ENCODE data around the gene SLC6A6. TPM values are rescaled to one million over a fixed set of nuclear protein-coding genes. Genes with fewer than 3 reads are reported as not detected.

The SLC6A6 gene
- total RNA-seq, 2 donors from 2014 or later: 43.1 to 56.5 TPM

DNA sequence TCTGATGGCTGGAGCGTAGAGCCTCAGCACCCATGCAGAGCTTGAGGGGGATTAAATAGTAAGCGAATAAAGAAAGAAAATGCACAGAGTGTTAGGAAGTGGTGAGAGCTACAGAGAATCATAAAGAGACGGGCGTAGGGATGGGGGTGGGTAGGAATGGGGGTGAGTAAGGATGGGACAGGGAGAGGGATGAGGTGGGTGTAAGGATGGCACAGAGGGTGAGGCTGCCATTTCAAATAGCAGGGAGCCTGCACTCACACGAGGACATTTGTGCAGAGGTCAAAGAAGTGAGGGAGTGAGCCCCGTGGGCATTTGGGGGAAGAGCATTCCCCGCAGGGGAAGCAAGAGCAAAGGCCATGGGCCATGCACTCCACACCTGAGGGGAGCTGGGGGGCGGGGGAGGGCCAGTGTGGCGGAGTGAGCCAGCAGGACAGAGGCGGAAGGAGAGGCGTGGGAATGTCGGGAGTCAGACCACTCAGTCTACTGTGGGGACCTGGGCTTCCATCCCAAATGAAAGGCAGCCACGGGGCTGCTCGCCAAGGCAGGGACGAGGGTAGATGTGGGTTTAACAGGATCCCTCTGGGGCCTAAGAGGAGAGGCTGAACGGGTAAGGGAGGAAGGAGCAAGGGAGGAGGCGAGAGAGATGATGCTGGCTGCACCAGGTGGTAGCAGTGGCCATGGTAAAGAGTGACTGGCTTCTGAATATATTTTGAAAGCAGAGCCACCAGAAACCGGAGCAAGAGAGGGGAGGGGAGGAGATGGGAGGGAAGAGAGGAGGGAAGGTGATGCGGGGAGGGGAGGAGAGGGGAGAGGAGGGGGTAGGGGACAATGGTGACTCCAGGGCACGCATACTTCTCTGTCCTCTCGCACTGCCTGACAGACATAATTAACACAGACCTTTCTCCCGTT, 35.2 kb upstream of the SLC6A6 start:
- Mint-ChIP-seq H3K9me3 (no peaks in the 10 kb centered on the region), H3K4me3 (no peak overlapping the region), H3K4me1 (peaks cover 28% of the 10 kb centered on the region), H3K27me3 (ENCODE audit: insufficient read depth) (peaks cover 6% of the 10 kb centered on the region), H3K36me3 (ENCODE audit: low read depth) (no peaks in the 10 kb centered on the region), H3K27ac (no peak overlapping the region)
- Histone ChIP-seq H3K4me1 (ENCODE audit: control insufficient read depth, insufficient read depth, low read length) (peaks cover 9% of the 10 kb centered on the region), H3K27me3 (ENCODE audit: control insufficient read depth, insufficient read depth, low read length, poor library complexity, severe bottlenecking) (no peaks in the 10 kb centered on the region), H3K27ac (ENCODE audit: low read depth, low read length) (no peak overlapping the region), H3K9ac (ENCODE audit: extremely low read depth, low read length, poor library complexity, severe bottlenecking) (no peak overlapping the region), H3K36me3 (ENCODE audit: control insufficient read depth, insufficient read depth, low read length) (no peaks in the 10 kb centered on the region), H3K9me3 (ENCODE audit: control insufficient read depth, low read length) (no peaks in the 10 kb centered on the region), H3K4me3 (ENCODE audit: low read length) (no peak overlapping the region)
- WGBS, 2 experiments (ENCODE audit: insufficient coverage in 1 of 2, insufficient read length in 1 of 2): 75 to 78% methylated on average over 21 to 22 of the region's 22 CpGs
- TF ChIP-seq, protein P1, sequence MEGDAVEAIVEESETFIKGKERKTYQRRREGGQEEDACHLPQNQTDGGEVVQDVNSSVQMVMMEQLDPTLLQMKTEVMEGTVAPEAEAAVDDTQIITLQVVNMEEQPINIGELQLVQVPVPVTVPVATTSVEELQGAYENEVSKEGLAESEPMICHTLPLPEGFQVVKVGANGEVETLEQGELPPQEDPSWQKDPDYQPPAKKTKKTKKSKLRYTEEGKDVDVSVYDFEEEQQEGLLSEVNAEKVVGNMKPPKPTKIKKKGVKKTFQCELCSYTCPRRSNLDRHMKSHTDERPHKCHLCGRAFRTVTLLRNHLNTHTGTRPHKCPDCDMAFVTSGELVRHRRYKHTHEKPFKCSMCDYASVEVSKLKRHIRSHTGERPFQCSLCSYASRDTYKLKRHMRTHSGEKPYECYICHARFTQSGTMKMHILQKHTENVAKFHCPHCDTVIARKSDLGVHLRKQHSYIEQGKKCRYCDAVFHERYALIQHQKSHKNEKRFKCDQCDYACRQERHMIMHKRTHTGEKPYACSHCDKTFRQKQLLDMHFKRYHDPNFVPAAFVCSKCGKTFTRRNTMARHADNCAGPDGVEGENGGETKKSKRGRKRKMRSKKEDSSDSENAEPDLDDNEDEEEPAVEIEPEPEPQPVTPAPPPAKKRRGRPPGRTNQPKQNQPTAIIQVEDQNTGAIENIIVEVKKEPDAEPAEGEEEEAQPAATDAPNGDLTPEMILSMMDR (conservative IDR thresholded peaks at IDR 0.05): no peak
- peak; percentile 52 for DNase-seq

DNA sequence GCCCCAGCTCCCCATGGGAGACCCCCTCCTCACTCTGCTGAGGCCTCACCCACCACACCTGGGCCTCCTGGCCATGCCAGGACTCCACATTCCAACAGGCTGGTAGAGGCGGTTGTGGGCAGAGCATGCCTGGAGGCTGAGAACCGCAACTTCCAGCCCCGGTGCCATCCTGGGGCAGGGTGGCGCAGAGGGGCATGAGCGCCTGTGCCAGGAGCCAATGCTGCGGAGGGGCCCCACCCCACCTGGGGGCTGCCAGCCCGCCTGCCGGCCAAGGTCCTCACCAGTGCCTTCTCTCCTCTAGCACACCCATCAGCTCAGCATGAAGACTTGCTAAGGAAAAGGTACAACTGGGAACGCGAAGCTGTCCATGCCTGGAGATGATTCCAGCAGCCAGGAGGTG, 34.3 kb upstream of the SLC6A6 start:
- TF ChIP-seq, protein P1 (conservative IDR thresholded peaks at IDR 0.05): peak; percentile 45
- WGBS, 2 experiments (ENCODE audit: insufficient coverage in 1 of 2, insufficient read length in 1 of 2): 94 to 96% methylated on average over 4 to 10 of the region's 10 CpGs
- H3K27ac Mint-ChIP-seq: no peak overlapping the region
- H3K9ac ChIP-seq (ENCODE audit: extremely low read depth, low read length, poor library complexity, severe bottlenecking): no peak overlapping the region
- H3K36me3 ChIP-seq (ENCODE audit: control insufficient read depth, insufficient read depth, low read length): no peaks in the 10 kb centered on the region
- DNase-seq: peak; percentile 65
- peaks cover 10% of the 10 kb centered on the region for H3K27me3 Mint-ChIP-seq (ENCODE audit: insufficient read depth)
- no peak overlapping the region for H3K27ac ChIP-seq (ENCODE audit: low read depth, low read length)
- no peaks in the 10 kb centered on the region for H3K36me3 Mint-ChIP-seq (ENCODE audit: low read depth)
- no peaks in the 10 kb centered on the region for H3K9me3 ChIP-seq (ENCODE audit: control insufficient read depth, low read length)
- H3K9me3 Mint-ChIP-seq: no peaks in the 10 kb centered on the region
- peaks cover 32% of the 10 kb centered on the region for H3K4me1 Mint-ChIP-seq
- peaks cover 14% of the 10 kb centered on the region for H3K4me1 ChIP-seq (ENCODE audit: control insufficient read depth, insufficient read depth, low read length)
- no peaks in the 10 kb centered on the region for H3K27me3 ChIP-seq (ENCODE audit: control insufficient read depth, insufficient read depth, low read length, poor library complexity, severe bottlenecking)
- H3K4me3 ChIP-seq (ENCODE audit: low read length): no peak overlapping the region
- no peak overlapping the region for H3K4me3 Mint-ChIP-seq

DNA sequence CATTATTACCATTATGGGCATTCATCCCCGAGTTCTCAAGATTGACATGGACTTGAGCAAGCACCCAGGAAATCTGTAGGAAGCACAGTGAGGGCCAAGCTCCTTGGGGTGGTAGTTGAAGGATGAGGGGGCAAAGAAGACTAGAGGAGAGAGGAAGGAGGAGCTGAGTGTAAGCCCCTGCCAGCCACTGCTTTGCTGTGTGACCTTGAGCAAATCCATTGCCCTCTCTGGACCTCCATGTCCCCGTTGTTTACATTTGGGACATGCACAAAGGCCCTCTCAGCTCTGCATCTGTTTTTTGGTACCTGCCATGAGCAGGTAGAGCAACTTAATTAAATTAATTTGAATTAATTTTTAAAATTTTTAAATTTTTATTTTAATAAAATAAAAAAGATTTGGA, 33.5 kb upstream of the SLC6A6 start:
- TF ChIP-seq, protein P1 (conservative IDR thresholded peaks at IDR 0.05): no peak
- H3K4me3 Mint-ChIP-seq: no peak overlapping the region
- Histone ChIP-seq H3K4me3 (ENCODE audit: low read length) (no peak overlapping the region), H3K27me3 (ENCODE audit: control insufficient read depth, insufficient read depth, low read length, poor library complexity, severe bottlenecking) (no peaks in the 10 kb centered on the region), H3K4me1 (ENCODE audit: control insufficient read depth, insufficient read depth, low read length) (peaks cover 14% of the 10 kb centered on the region), H3K36me3 (ENCODE audit: control insufficient read depth, insufficient read depth, low read length) (no peaks in the 10 kb centered on the region), H3K9ac (ENCODE audit: extremely low read depth, low read length, poor library complexity, severe bottlenecking) (no peak overlapping the region), H3K9me3 (ENCODE audit: control insufficient read depth, low read length) (no peaks in the 10 kb centered on the region), H3K27ac (ENCODE audit: low read depth, low read length) (no peak overlapping the region)
- peaks cover 36% of the 10 kb centered on the region for H3K4me1 Mint-ChIP-seq
- peak overlapping the region; percentile 44 for H3K27ac Mint-ChIP-seq
- no peaks in the 10 kb centered on the region for H3K36me3 Mint-ChIP-seq (ENCODE audit: low read depth)
- peaks cover 10% of the 10 kb centered on the region for H3K27me3 Mint-ChIP-seq (ENCODE audit: insufficient read depth)
- 80 to 86% methylated on average over 1 to 2 of the region's 2 CpGs for WGBS, 2 experiments (ENCODE audit: insufficient coverage in 1 of 2, insufficient read length in 1 of 2)
- no peak for DNase-seq
- no peaks in the 10 kb centered on the region for H3K9me3 Mint-ChIP-seq

Data from endodermal cell (in vitro differentiated cells).